Inflammatory macrophage treated with lipopolysaccharide for 4 hours (primary cell): ENCODE data around the gene SOWAHA.

Experiments
- DNase-seq: peaks from one replicate; pipeline ENCODE4 v3.0.0-alpha.2; 2020

The SOWAHA gene

DNA sequence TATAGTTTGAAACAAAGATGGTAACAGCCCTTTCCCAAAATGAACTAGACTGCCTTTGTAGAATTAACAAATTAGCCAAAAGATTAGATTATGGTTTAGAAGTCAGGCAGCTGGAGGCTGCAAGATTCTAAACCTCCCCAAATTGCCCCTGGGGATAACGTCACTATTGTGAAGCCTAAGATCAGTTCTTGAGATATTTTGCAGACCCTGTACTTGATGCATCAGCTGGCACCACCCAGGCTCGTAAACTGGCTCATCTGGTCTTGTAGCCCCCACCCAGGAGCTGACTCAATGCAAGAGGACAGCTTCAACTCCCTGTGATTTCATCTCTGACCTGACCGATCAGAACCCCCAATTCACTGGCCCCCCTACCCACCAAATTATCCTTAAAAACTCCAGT, 4.2 kb upstream of the SOWAHA start:
- no peak for DNase-seq

DNA sequence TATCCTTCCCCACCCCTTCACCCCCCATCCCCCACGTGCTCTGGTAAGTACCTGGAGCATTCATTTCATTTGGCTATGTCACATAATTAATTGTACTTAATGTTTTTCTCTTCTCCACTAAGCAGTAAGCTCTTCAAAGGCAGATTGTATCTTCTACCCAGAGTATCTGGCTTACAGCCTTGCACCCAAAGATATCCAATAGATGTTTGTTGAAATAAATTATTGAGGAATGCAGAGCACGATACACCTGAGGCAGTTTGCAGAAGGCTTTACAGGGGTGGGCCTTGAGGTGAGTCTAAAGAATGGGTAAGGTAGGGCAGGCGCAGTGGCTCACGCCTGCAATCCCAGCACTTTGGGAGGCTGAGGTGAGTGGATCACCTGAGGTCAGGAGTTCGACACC, 2.5 kb upstream of the SOWAHA start:
- DNase-seq: no peak

DNA sequence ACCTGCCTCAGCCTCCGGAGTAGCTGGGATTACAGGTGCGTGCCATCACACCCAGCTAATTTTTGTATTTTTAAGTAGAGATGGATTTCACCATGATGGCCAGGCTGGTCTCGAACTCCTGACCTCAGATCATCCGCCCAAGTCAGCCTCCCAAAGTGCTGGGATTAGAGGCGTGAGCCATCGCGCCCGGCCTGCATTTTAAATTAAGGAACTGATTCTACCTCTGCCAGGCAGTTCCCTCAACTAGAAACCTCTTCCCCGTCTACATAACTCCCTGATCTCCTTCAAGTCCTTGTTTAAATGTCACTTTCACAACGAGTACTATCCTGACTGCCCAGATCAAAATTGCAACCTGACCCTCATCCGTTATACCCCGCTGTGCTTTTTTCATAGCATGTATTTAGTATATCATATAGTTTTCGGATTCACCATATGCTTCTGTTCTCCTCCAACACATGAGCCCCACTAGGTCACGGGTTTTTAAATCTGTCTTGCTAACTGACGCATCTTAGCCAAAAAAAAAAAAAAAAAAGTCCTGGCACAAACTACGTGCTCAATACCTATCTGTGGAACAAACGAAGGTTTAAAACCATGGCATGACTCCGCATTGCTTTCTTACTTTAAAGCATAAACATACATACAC, 858 bp upstream of the SOWAHA start:
- DNase-seq: peak; percentile 68

DNA sequence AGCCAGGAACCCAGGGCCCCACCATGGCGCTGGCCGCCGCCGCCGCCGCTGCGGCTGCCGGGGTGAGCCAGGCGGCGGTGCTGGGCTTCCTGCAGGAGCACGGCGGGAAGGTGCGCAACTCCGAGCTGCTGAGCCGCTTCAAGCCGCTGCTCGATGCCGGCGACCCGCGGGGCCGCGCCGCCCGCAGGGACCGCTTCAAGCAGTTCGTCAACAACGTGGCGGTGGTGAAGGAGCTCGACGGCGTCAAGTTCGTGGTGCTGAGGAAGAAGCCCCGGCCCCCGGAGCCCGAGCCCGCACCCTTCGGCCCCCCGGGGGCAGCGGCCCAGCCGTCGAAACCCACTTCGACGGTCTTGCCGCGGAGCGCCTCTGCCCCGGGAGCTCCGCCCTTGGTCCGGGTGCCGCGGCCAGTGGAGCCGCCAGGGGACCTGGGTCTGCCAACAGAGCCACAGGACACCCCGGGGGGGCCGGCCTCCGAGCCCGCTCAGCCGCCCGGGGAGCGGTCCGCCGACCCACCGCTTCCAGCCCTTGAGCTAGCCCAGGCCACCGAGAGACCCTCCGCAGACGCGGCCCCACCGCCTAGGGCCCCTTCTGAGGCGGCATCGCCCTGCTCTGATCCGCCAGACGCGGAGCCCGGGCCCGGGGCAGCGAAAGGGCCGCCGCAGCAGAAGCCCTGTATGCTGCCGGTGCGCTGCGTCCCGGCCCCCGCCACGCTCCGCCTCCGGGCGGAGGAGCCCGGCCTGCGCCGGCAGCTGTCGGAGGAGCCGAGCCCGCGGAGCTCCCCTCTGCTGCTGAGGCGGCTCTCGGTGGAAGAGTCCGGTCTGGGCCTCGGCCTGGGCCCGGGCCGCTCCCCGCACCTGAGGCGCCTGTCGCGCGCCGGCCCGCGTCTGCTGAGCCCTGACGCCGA, 749 bp downstream of the SOWAHA start:
- no peak for DNase-seq

DNA sequence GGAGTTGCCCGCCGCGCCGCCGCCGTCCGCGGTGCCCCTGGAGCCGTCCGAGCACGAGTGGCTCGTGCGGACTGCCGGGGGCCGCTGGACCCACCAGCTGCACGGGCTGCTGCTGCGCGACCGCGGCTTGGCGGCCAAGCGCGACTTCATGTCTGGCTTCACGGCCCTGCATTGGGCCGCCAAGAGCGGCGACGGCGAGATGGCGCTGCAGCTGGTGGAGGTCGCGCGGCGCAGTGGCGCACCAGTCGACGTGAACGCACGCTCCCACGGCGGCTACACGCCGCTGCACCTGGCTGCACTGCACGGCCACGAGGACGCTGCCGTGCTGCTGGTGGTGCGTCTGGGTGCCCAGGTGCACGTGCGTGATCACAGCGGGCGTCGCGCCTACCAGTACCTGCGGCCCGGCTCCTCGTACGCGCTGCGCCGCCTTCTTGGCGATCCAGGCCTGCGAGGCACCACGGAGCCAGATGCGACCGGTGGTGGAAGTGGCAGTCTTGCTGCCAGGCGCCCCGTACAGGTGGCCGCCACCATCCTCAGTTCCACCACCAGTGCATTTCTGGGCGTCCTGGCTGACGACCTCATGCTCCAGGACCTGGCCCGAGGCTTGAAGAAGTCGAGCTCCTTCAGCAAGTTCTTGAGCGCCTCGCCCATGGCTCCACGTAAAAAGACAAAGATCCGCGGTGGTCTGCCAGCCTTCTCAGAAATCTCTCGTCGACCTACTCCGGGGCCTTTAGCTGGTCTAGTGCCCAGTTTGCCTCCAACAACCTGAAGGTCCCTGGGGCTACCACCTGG, 1.6 kb downstream of the SOWAHA start:
- DNase-seq: no peak

DNA sequence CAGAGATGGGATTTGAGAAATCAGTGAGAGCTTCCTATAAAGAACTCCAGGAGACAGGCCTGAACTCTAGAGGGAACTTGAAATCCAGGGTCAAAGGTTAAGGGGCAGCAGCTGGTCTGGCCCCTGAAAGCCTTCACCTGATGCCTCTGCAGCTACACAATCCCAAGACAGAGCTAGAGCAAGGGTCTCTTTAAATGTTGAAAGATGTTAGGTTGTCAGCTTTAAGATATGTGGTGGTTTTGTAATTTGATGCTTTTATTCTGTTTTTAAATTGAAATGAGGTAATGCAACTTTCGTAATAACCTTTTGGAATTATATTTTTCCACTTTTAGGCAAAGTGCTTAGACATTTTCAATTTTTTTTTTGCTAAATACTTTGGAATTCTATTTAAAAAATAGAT, 2.4 kb downstream of the SOWAHA start:
- no peak for DNase-seq

DNA sequence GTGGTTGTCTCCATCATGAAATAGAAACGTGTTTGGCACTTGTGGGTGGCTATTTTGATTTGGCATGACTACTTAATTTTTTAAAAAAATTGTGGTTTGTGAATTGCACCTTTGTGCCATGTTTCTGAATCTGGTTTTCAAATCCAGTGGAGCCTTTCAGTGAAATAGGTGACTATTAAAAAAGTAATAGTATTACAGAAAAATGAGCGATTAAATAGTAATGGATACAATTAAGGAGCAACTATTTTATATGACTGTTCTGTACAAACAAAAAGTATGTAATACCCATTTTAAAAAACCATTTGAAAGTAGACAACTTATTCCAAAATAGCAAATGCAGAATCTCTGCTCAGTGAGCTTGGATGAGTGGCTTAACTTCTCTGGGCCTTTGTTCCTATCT, 3.0 kb downstream of the SOWAHA start:
- no peak for DNase-seq

DNA sequence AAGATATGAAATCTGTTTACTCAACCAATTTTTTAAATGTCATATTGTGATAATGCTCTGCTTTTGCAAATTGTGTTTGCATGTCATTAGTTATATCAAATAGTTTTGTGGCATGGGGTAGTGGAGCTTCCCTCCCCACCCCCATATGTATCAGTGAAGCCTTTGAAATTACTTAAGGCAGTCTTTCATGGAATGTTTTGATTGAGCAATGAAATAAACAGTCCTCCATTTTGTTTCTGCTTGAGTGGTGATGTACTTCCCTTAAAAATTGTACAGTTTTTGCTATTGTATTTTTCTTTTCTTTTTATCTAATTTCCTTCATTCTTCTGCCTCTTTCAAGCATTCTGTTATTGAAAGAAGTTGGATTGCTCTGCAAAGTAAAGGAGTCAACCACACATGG, 3.5 kb downstream of the SOWAHA start:
- DNase-seq: no peak

DNA sequence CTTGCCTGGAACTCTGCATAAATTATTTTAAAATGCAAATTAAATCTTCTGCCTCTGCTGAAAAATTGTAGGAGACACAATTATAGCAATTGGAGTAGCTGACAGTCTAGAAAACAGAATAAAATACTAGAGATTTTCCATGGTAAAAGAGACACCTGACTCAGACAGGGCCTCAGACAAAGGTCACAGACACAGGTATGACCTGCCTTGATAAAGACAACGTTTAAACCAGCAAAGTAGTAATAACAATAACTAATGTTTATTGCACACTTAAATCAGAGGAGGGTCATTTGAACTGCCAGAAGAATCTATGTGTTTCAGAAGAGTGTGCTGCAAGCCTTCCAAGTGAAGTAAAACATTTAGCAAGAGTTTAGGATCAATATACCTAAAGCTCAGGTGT, 3.9 kb downstream of the SOWAHA start:
- no peak for DNase-seq

DNA sequence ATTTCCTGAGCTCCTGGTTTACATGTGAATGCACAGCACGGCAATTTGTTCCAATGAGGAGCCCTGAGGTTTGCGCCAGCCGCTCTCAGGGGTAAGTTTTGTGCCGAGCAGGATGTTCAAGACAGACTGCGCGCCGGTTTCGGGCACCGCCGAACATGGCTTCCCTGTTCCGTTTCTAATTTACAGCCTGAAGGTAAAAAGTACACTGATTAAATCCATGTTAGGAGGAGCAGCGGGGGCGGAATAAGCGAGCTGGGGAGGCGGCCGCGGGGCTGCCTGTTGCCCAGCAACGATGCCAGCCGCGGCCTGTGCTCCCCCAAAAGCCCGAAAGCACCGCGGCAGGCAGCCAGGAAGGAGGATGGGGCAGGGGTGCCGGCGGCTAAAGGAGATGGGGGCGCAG, 6.4 kb downstream of the SOWAHA start:
- DNase-seq: no peak

DNA sequence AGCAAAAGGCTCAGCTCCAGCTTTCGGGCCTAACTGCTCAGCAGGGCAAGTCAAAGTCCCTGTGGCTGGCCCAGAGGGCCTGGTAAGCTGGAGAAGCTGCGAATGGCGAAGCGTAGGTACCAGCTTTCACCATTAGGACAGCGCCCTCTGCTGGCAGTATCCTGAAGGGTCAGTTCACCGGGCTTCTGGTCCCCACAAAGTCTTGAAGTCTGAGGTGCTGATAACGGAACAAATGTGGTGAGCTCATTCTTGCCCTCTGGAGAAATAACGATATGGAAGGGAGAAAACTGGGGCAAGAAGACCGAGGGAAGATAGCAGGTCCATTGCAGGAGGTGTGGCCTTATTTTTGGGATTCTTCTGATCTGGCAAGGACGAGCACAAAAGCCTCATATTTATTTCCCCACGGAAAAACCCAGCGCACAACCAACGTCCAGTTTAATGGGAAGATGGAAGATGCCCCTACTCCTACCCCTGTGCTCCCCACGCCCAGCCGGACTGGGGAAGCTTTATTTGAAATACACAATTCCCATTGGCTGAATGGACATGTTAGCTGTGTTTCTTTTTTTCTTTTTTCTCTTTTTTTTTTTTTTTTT, 7.2 kb downstream of the SOWAHA start:
- peak; percentile 88 for DNase-seq

DNA sequence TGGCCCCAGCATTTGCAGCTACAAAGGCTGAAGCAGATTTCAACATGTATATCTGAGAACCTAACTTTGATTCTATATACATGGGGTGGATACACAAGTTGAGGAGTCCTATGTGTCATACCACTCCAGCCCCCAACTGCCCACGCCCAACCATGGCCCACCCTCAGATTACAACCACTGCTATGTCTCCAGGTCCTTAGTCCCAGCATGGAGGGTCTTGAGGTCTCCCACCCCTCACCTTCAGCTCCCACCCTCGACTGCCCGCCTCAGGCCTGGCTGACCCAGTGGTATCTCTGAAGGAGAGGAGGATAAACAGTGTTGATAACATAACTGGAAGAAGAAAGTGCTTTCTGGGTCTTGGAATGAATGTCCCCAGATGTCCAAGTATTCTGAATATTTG, 8.2 kb downstream of the SOWAHA start:
- DNase-seq: no peak

DNA sequence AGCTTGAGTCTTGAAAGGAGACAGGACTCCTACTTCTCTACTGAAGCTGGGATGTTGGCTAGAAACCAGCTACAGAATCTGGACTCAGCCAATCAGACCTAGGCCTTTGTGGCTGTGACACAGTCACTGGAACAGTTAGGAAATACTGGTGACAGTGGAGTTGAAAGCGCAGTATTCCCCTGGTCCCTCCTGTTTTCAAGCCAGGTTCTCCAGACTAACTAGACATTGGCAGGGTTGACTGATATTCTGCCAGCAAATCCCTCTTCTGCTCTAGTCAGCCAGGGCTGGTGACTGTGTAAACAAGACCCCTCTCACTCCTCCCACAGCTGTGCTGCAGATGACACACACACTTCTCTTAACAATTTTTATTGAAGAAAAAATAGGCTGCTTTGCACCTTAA, 8.7 kb downstream of the SOWAHA start:
- DNase-seq: no peak

DNA sequence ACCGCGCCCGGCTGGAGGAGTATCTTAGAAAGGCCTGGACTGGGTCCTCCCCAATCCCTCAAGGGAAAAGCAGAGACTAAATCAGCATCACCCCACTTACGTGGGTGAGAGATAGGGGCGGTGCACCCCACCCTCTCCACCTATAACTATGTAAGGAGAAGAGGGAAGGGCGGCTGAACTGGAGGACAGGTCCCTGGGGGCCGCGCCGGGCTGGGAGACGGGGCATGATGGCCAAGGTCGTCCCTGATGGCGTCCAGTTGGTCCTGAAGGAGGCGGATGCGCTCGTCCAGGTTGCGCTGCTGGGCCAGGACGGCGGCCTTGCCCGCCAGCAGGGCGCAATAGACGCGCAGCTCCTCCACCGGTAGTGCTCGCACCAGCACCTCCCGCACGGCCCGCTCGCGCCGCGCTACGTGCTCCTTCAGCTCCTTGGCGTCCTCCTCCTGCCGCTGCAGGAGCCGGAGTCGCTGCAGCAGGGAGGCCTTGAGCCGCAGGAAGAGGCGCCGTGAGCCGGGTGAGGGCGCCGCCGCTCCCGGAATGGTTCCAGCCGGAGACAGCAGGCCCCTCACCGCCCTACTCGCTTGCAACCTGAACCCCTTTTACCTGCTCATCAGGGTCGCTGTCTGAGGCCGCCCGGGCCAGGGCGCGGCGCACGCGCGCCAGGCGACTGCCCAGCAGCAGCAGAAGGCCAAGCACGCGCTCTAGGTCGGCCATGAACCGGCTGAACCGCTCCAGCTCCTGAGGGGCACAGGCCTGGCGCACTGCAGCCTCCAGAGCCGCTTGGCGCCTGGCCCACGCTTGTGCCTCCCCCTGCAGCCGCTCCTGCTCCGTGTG, 9.8 kb downstream of the SOWAHA start:
- no peak for DNase-seq

DNA sequence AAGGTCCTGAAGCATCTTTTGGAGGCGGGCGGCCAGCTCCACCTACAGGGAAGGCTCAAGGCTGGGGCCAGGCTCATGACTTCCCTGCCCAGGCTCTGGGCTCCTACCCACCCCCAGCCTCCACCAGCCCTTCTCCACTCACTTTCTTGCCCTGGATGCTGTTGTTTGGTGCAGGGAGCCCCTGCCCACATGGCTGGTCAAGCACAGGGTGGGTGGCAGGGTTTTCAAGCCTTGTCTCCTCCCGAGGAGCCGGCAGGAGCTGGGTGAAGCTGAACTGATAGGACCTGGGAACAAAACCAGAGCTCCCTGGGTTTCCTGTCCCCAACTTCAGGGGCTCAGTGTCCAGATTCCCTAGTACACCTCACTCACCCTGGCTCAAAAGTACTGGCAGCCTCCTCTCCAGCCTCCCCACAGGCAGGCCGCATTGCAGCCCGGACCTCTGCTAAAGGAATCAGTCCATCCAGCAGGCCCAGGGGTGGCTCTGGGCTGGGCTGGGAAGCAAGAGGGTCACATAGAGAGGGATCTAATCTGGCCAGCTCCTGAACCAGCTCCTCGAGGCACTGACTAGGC, 10.5 kb downstream of the SOWAHA start:
- DNase-seq: no peak

DNA sequence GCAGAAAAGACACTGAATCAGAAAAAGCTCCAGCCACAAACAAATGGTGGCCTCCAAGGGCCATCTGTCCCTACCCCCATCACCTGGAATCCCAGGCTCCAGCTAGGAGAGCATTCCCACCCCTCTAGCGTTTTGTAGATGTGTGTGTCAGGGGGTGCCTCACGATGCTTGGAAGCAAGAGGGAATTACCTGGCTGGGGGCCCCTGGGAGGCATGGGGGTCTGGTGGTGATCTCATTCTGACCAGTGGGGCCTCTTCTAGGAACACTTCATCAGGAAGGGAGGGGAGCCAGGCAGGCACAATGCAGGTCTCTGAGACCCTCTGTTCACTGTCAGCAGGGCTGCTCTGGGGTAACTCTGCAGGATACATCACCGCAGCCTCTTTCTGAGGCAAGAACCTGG, 11.3 kb downstream of the SOWAHA start:
- no peak for DNase-seq

DNA sequence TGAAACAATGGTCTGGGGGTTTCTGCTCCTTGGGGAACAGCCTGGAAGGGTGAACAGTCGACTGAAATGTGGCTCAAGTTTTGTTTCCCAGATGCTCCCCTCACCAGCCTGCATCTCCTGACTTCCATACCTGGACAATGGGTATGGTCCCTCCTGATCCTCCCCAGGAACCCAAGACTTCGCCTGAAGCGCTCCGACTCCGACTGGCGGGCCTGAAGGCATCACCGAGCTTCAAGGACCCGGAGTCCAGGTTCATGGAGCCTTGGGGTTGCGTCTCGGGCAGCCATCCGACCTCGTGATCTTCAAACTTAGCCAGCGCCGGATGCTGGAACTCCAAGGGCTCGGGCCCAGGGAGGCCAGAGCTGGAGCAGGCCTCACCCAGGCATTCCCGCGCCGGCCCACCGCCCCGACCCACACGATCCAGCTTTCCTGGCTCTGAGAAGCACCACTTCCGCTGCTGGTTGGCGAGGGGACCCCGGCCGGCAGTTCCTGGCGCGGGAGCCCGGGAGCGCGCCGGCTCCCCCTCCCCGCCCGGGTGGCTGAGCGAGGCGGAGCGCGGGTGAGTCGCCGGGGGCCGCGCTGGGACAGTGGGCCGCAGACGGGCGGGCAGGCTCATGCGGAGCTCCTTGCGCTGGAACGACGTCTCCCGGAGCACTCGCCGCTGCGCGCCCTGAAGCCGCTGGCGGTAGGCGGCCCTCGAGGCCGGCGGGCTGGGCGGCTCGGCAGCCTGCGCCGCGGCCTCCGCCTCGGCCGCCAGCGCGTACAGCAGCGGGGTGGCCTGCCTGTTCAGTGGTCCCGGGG, 12.1 kb downstream of the SOWAHA start:
- no peak for DNase-seq

DNA sequence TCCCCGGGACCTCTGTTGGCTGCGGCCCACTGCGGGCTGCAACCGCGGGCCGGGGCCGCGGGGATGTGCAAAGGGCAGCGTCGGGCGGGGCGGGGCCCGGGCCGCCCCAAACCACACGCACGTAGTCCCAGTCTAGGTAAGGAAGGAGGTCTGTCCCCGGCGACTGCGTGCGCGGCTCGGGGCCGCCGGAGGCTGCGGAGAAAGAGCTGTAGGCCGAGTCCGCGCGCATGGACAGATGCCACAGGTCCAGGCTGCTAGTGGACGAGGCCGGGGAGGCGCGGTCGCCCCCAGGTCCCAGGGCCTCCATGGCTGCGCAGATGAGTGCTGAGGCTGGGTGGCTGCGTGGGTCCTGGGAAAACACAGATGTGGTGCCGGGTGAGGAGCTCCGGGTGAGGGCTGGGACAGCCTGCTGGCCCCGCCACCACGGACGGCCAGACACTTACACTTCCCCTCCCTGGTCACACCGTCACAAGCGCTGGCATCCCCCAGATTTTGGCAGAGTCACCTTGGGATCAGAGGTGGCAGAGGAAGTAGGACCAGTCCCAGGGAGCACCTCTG, 12.8 kb downstream of the SOWAHA start:
- no peak for DNase-seq

DNA sequence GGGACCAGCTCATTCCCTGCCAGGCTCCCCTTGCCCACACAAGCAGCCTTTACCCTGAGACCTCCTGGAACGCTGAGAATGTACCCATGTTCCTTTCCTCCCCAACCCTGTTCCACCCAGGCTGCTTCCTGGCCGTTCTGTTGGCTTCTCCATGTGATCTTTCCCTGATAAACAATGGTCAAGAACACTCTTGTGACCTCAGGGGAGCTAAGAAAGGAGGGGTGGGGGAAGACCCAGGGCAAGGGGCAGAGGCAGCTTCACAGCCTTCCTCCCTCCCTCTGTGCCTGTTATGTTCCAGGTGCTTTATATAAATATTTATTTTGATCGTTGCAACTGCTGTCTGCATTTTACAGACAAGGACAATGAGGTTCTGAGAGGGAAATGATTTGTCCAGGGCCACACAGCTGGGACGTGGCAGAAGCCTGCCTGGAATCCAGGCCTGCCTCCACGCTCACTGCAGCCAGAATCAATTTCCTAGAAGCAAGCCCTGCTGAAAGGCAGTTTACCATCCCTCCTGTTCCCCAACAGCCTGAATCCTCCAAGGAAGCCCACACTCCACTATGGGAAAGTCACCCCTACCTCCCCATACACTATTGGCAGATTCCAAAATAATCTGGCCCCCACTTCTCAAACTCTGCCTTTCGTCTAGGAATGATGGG, 13.5 kb downstream of the SOWAHA start:
- DNase-seq: no peak

DNA sequence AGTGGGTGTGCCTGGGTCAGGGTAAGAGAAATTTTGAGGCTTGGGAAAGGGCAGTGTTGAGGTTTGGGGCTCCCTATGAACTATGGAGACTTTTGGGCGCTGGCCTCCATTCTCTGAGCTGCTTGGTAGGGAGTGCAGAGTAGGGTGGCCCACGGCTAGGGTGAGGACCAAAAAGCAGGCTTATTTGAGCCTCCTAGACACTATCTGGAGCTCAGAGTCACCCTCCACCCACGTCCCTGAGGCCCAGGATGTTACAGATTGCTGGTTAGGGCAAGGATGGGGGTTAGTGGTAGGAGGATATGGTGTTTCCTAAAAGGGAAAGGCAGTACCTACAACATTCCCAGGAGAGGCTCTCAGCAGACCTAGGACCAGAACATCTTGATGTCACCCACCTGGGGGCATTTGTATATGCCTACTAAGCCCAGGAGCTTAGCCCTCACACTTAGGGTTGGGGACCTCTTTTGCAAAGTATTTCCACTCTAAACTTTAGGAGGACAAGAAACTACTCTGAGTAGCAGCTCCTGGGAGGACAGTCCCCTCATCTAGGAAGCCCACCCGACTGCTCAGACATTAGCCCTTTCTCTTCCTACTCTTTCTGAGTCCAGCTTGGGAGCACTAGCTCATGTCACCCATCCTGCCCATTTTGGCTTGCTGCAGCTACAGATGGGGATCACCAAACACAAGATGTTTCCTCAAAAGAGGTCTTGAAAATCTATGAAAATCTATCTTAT, 15.0 kb downstream of the SOWAHA start:
- DNase-seq: no peak
